ENCODE measurements around the gene MMP14.

- TF ChIP-seq, protein P1, sequence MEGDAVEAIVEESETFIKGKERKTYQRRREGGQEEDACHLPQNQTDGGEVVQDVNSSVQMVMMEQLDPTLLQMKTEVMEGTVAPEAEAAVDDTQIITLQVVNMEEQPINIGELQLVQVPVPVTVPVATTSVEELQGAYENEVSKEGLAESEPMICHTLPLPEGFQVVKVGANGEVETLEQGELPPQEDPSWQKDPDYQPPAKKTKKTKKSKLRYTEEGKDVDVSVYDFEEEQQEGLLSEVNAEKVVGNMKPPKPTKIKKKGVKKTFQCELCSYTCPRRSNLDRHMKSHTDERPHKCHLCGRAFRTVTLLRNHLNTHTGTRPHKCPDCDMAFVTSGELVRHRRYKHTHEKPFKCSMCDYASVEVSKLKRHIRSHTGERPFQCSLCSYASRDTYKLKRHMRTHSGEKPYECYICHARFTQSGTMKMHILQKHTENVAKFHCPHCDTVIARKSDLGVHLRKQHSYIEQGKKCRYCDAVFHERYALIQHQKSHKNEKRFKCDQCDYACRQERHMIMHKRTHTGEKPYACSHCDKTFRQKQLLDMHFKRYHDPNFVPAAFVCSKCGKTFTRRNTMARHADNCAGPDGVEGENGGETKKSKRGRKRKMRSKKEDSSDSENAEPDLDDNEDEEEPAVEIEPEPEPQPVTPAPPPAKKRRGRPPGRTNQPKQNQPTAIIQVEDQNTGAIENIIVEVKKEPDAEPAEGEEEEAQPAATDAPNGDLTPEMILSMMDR (IDR thresholded peaks at IDR 0.05): no peak
- no peak for TF ChIP-seq POLR2A (IDR thresholded peaks at IDR 0.05)
These were observed 27.8 kb upstream of the MMP14 start for GRCh38 chr14:22808388-22809209.

Data from lower leg skin (tissue), 3 donors.